Suppressor macrophage treated with lipopolysaccharide for 1 hour (primary cell): ENCODE data around the gene PLCB1.
"Not testable (repeated sequence)": the region's sequence is repeated elsewhere in the genome, so short reads cannot be mapped to it uniquely, and the experiment has no call there.

ENCODE experiments used
- DNase-seq, 3 donors: peaks; one replicate each; pipeline ENCODE4 v3.0.0-alpha.2; 2020 to 2022

The PLCB1 gene

GRCh38 chr20:8627340-8628004, 495.4 kb downstream of the PLCB1 start:
- DNase-seq: no peak

GRCh38 chr20:8631271-8631670, 499.2 kb downstream of the PLCB1 start:
- no peak for DNase-seq

- peak in 1 of 3 donors; percentile 9 for DNase-seq
Observed at GRCh38 chr20:8633366-8633765, 501.3 kb downstream of the PLCB1 start.

GRCh38 chr20:8635048-8635572, 503.0 kb downstream of the PLCB1 start:
- DNase-seq: no peak

GRCh38 chr20:8635837-8636236, 503.8 kb downstream of the PLCB1 start:
- no peak for DNase-seq

- no peak for DNase-seq
Observed at GRCh38 chr20:8639112-8639778, 507.2 kb downstream of the PLCB1 start.

GRCh38 chr20:8640461-8640860, 508.4 kb downstream of the PLCB1 start:
- no peak for DNase-seq

GRCh38 chr20:8642247-8642646, 510.2 kb downstream of the PLCB1 start:
- DNase-seq: no peak

GRCh38 chr20:8644468-8644867, 512.4 kb downstream of the PLCB1 start:
- DNase-seq: not testable (repeated sequence)

GRCh38 chr20:8645326-8645725, 513.3 kb downstream of the PLCB1 start:
- DNase-seq: no peak

GRCh38 chr20:8646033-8646441, 514.0 kb downstream of the PLCB1 start:
- DNase-seq: no peak

- no peak for DNase-seq
Observed at GRCh38 chr20:8646716-8647115, 514.6 kb downstream of the PLCB1 start.

GRCh38 chr20:8647961-8648441, 515.9 kb downstream of the PLCB1 start:
- peak; percentile 57 to 65 (median 63) for DNase-seq

- DNase-seq: no peak
Observed at GRCh38 chr20:8648466-8648865, 516.4 kb downstream of the PLCB1 start.

- no peak for DNase-seq
Observed at GRCh38 chr20:8652396-8652795, 520.3 kb downstream of the PLCB1 start.

GRCh38 chr20:8654486-8654885, 522.4 kb downstream of the PLCB1 start:
- no peak for DNase-seq

- DNase-seq: no peak
Observed at GRCh38 chr20:8656335-8656734, 524.3 kb downstream of the PLCB1 start.

- DNase-seq: no peak
Observed at GRCh38 chr20:8657664-8658063, 525.6 kb downstream of the PLCB1 start.

- DNase-seq: peak in 2 of 3 donors; percentile 2 to 8
Observed at GRCh38 chr20:8658103-8658502, 526.0 kb downstream of the PLCB1 start.

GRCh38 chr20:8661229-8661952, 529.3 kb downstream of the PLCB1 start:
- no peak for DNase-seq

GRCh38 chr20:8662433-8662954, 530.4 kb downstream of the PLCB1 start:
- no peak for DNase-seq

- DNase-seq: peak in 1 of 3 donors; percentile 13
Observed at GRCh38 chr20:8663424-8663823, 531.4 kb downstream of the PLCB1 start.

- peak in 1 of 3 donors; percentile 18 for DNase-seq
Observed at GRCh38 chr20:8664778-8665177, 532.7 kb downstream of the PLCB1 start.
